NB4 (cell line): ENCODE data around the gene RBBP5.

Source experiments
- CTCF ChIP-seq: IDR thresholded peaks from one replicate; pipeline ENCODE4 v1.5.1; 2012; ENCODE audit warnings: low read depth, low read length
- POLR2A ChIP-seq: IDR thresholded peaks from 2 replicates; pipeline ENCODE4 v1.6.1; 2011; ENCODE audit warnings: mild to moderate bottlenecking; ENCODE audit not compliant: insufficient read length; ENCODE audit errors: extremely low read depth

GRCh38 chr1:205072881-205073280, 48.9 kb downstream of the RBBP5 start:
- no peak for TF ChIP-seq CTCF
- no peak for TF ChIP-seq POLR2A
